H1 (cell line): ENCODE results near the gene LOX. TPM values are rescaled to one million over a fixed set of nuclear protein-coding genes. Genes with fewer than 3 reads are reported as not detected.

ENCODE experiments used
- polyA plus RNA-seq, 7 experiments: library from polyadenylated mRNA; depleted of rRNA in 3 of 7; stranded (reverse) in 5 of 7; unstranded in 2 of 7; fragments of >200 nt in 5 of 7; fragments of 200-250 nt in 2 of 7; gene quantifications; 1 replicate in 5 of 7; 2 replicates in 1 of 7; 4 replicates in 1 of 7; pipeline versions ENCODE4 v1.2.1 to v1.2.3, GENCODE V29; 2011 to 2013; ENCODE audit warnings: missing spikeins in 2 of 7, mixed read lengths in 2 of 7
- total RNA-seq: library from RNA; stranded (reverse); fragmentation: NEBNext Ultra II Directional; extraction: Animal tissue kit (Norgen Biotek cat#: 25700); gene quantifications from 2 replicates; pipeline ENCODE4 v1.2.1, GENCODE V29; 2021
- TF ChIP-seq, protein P1 (sequence below): fragments of 300-600 bp; sonication (generic); IDR thresholded peaks from 2 replicates; pipeline ENCODE4 v1.7.1; 2012; ENCODE audit warnings: low read length, moderate library complexity, mild to moderate bottlenecking, inconsistent platforms; ENCODE audit not compliant: insufficient replicate concordance

The LOX gene
- total and polyA plus RNA-seq, 2 of the 8 experiments (the other 6 are each of a cell fraction or from before 2014, with no cell fraction given), result 1.1 to 2.2 TPM

DNA sequence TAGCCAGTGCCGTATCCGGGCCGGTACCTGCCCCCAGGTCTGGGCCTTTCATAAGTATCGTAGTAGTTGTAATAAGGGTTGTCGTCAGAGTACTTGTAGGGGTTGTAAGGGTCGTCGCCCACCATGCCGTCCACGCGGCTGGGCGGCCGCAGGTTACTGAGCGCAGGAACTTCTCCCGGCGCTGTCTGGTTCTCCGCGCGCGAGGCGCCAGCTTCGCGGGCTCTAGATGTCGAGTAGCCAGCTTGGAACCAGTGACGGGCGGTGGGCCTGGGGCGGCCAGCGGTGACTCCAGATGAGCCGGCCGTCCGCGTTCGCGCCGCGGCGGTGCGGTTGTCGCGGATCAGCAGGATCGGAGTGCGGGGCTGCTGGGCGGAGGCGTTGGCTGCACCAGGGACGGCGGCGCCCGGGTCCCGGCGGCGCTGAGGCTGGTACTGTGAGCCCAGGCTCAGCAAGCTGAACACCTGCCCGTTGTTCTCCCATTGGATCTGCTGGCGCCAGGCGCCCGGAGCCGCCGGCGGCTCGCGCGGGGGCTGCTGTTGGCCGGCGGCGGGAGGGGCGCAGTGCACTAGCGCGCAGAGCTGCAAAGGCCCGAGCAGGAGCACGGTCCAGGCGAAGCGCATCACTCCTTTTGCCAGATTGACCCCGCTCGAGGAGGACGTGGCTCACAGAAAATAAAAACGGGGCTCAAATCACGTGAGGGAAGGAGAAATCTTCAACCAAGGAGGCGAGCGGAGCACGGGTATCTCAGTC is 518 bp downstream of the LOX start (continued):
- TF ChIP-seq, protein P1, sequence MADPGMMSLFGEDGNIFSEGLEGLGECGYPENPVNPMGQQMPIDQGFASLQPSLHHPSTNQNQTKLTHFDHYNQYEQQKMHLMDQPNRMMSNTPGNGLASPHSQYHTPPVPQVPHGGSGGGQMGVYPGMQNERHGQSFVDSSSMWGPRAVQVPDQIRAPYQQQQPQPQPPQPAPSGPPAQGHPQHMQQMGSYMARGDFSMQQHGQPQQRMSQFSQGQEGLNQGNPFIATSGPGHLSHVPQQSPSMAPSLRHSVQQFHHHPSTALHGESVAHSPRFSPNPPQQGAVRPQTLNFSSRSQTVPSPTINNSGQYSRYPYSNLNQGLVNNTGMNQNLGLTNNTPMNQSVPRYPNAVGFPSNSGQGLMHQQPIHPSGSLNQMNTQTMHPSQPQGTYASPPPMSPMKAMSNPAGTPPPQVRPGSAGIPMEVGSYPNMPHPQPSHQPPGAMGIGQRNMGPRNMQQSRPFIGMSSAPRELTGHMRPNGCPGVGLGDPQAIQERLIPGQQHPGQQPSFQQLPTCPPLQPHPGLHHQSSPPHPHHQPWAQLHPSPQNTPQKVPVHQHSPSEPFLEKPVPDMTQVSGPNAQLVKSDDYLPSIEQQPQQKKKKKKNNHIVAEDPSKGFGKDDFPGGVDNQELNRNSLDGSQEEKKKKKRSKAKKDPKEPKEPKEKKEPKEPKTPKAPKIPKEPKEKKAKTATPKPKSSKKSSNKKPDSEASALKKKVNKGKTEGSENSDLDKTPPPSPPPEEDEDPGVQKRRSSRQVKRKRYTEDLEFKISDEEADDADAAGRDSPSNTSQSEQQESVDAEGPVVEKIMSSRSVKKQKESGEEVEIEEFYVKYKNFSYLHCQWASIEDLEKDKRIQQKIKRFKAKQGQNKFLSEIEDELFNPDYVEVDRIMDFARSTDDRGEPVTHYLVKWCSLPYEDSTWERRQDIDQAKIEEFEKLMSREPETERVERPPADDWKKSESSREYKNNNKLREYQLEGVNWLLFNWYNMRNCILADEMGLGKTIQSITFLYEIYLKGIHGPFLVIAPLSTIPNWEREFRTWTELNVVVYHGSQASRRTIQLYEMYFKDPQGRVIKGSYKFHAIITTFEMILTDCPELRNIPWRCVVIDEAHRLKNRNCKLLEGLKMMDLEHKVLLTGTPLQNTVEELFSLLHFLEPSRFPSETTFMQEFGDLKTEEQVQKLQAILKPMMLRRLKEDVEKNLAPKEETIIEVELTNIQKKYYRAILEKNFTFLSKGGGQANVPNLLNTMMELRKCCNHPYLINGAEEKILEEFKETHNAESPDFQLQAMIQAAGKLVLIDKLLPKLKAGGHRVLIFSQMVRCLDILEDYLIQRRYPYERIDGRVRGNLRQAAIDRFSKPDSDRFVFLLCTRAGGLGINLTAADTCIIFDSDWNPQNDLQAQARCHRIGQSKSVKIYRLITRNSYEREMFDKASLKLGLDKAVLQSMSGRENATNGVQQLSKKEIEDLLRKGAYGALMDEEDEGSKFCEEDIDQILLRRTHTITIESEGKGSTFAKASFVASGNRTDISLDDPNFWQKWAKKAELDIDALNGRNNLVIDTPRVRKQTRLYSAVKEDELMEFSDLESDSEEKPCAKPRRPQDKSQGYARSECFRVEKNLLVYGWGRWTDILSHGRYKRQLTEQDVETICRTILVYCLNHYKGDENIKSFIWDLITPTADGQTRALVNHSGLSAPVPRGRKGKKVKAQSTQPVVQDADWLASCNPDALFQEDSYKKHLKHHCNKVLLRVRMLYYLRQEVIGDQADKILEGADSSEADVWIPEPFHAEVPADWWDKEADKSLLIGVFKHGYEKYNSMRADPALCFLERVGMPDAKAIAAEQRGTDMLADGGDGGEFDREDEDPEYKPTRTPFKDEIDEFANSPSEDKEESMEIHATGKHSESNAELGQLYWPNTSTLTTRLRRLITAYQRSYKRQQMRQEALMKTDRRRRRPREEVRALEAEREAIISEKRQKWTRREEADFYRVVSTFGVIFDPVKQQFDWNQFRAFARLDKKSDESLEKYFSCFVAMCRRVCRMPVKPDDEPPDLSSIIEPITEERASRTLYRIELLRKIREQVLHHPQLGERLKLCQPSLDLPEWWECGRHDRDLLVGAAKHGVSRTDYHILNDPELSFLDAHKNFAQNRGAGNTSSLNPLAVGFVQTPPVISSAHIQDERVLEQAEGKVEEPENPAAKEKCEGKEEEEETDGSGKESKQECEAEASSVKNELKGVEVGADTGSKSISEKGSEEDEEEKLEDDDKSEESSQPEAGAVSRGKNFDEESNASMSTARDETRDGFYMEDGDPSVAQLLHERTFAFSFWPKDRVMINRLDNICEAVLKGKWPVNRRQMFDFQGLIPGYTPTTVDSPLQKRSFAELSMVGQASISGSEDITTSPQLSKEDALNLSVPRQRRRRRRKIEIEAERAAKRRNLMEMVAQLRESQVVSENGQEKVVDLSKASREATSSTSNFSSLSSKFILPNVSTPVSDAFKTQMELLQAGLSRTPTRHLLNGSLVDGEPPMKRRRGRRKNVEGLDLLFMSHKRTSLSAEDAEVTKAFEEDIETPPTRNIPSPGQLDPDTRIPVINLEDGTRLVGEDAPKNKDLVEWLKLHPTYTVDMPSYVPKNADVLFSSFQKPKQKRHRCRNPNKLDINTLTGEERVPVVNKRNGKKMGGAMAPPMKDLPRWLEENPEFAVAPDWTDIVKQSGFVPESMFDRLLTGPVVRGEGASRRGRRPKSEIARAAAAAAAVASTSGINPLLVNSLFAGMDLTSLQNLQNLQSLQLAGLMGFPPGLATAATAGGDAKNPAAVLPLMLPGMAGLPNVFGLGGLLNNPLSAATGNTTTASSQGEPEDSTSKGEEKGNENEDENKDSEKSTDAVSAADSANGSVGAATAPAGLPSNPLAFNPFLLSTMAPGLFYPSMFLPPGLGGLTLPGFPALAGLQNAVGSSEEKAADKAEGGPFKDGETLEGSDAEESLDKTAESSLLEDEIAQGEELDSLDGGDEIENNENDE, result no peak
